HepG2 (cell line): ENCODE results near the gene SEC61B. TPM values are rescaled to one million over a fixed set of nuclear protein-coding genes. Genes with fewer than 3 reads are reported as not detected.
A peak's percentile ranks its signal among the peaks of the same experiment; 100 is the strongest.

Experiments
- ATAC-seq: fragments of 200-7000 bp; cut with Tn5 transposase; 3 replicates; pipeline ENCODE4 v1.9.1; 2020; ENCODE audit warnings: mild to moderate bottlenecking, moderate library complexity
- BruUV-seq: library from RNA; stranded (reverse); fragments of 400-500 nt; replicated peaks from 2 replicates; lab custom pipeline; 2021; lab: Mats Ljungman, UMichigan
- CTCF ChIA-PET: fragments of 300-600 bp; formaldehyde crosslinking; extraction: SDS; loops from one replicate; lab custom pipeline; 2021; ENCODE audit warnings: low total read pairs, inconsistent platforms, low intra/inter-chr PET ratio; lab: Yijun Ruan, JAX
- POLR2A ChIA-PET: fragments of 350-600 bp; sonication (Branson Sonifier 250); formaldehyde crosslinking; loops from one replicate; lab custom pipeline; 2020; ENCODE audit warnings: antibody characterized with exemption, inconsistent platforms; lab: Yijun Ruan, JAX
- DNase-seq: peaks from one replicate; pipeline ENCODE4 v3.0.0-alpha.2; 2015; ENCODE audit warnings: low spot score
- FAIRE-seq: peaks from 3 replicates; lab custom pipeline; 2011; peaks lifted over from hg19 to GRCh38; lab: Jason Lieb, UNC
- H2AFZ ChIP-seq: one replicate; pipeline ENCODE4 v1.6.1; 2011; ENCODE audit warnings: low read length, inconsistent platforms
- H3K27ac ChIP-seq: fragments of 300-600 bp; 3 replicates; pipeline ENCODE4 v1.8.0; 2011; ENCODE audit warnings: mixed run types, mild to moderate bottlenecking, mixed read lengths, low read length, inconsistent platforms; ENCODE audit not compliant: insufficient read depth; ENCODE audit errors: extremely low read length
- H3K27me3 ChIP-seq, 2 experiments: fragments of 200-600 bp in 1 of 2; 2 replicates in 1 of 2; 3 replicates in 1 of 2; pipeline versions ENCODE4 v1.6.0 to v1.8.0; 2011; ENCODE audit warnings: low read length in 2 of 2, mild to moderate bottlenecking in 2 of 2, moderate library complexity in 2 of 2, inconsistent platforms in 1 of 2; ENCODE audit not compliant: insufficient read depth in 2 of 2, control insufficient read depth in 1 of 2
- H3K36me3 ChIP-seq, 2 experiments: fragments of 200-600 bp in 1 of 2; replicated peaks in 1 of 2; 2 replicates in 1 of 2; 3 replicates in 1 of 2; pipeline versions ENCODE4 v1.5.1 to v1.8.0; 2011; ENCODE audit warnings: low read length in 2 of 2, inconsistent platforms in 1 of 2; ENCODE audit not compliant: insufficient read depth in 2 of 2, control insufficient read depth in 1 of 2
- H3K4me1 ChIP-seq: 2 replicates; pipeline ENCODE4 v1.5.1; 2012; ENCODE audit warnings: low read length, inconsistent platforms; ENCODE audit not compliant: insufficient read depth
- H3K4me2 ChIP-seq: 2 replicates; pipeline ENCODE4 v1.6.0; 2011; ENCODE audit warnings: low read depth, low read length, inconsistent platforms
- H3K4me3 ChIP-seq, 3 experiments: fragments of 200-600 bp in 1 of 3; sonication (generic), shearing (Covaris generic) in 1 of 3; replicated peaks in 1 of 3; 2 replicates each; pipeline ENCODE4 v1.5.1; 2011 to 2016; ENCODE audit warnings: low read length in 3 of 3, inconsistent platforms in 2 of 3, low read depth in 2 of 3, mild to moderate bottlenecking in 2 of 3, control low read depth in 1 of 3, mixed read lengths in 1 of 3; ENCODE audit not compliant: insufficient read depth in 1 of 3
- H3K79me2 ChIP-seq: one replicate; pipeline ENCODE4 v1.6.1; 2011; ENCODE audit warnings: low read length, inconsistent platforms; ENCODE audit not compliant: insufficient read depth
- H3K9ac ChIP-seq: 2 replicates; pipeline ENCODE4 v1.6.0; 2011; ENCODE audit warnings: mild to moderate bottlenecking, low read depth, low read length, inconsistent platforms; ENCODE audit not compliant: insufficient read depth
- H3K9me3 ChIP-seq: 2 replicates; pipeline ENCODE4 v1.5.1; 2012; ENCODE audit warnings: mild to moderate bottlenecking, low read length
- H4K20me1 ChIP-seq: 2 replicates; pipeline ENCODE4 v1.6.0; 2011; ENCODE audit warnings: inconsistent platforms, mild to moderate bottlenecking, low read length, moderate library complexity; ENCODE audit not compliant: insufficient read depth
- FOXC1 ChIP-seq: sonication (generic); formaldehyde crosslinking; IDR thresholded peaks from 2 replicates; pipeline ENCODE4 v1.8.0; 2022; ENCODE audit warnings: mild to moderate bottlenecking, missing genetic modification reagents, borderline replicate concordance
- GATAD1 ChIP-seq: IDR thresholded peaks from 2 replicates; pipeline ENCODE4 v1.6.1; 2016; ENCODE audit warnings: missing genetic modification reagents, missing compliant biosample characterization
- KDM3A ChIP-seq: IDR thresholded peaks from 2 replicates; pipeline ENCODE4 v1.6.1; 2018; ENCODE audit warnings: low read depth, missing compliant biosample characterization
- LCORL ChIP-seq, 2 experiments: fragments of 450-650 bp in 1 of 2; sonication (generic) in 1 of 2; formaldehyde crosslinking in 1 of 2; IDR thresholded peaks; 2 replicates each; pipeline versions ENCODE4 v1.5.0 to v1.6.1; 2017 to 2020; ENCODE audit warnings: antibody characterized with exemption in 1 of 2, missing genetic modification reagents in 1 of 2
- SRY ChIP-seq: sonication (generic); formaldehyde crosslinking; IDR thresholded peaks from 2 replicates; pipeline ENCODE4 v1.8.0; 2022; ENCODE audit warnings: mild to moderate bottlenecking, missing genetic modification reagents
- ZNF333 ChIP-seq: sonication (generic); formaldehyde crosslinking; IDR thresholded peaks from 2 replicates; pipeline ENCODE4 v1.4.0; 2020; ENCODE audit warnings: mild to moderate bottlenecking, missing genetic modification reagents, borderline replicate concordance
- ZNF430 ChIP-seq: sonication (generic); formaldehyde crosslinking; IDR thresholded peaks from 2 replicates; pipeline ENCODE4 v1.9.0; 2021; ENCODE audit warnings: mild to moderate bottlenecking, missing genetic modification reagents
- ZNF629 ChIP-seq: sonication (generic); formaldehyde crosslinking; conservative IDR thresholded peaks from 2 replicates; pipeline ENCODE4 v1.5.0; 2020; ENCODE audit warnings: missing genetic modification reagents
- WGBS: methylation state at CpG from one replicate; pipeline ENCODE4 v1.1.6; 2017; ENCODE audit warnings: low lambda C conversion rate; 5-methylcytosine and 5-hydroxymethylcytosine counted together
- in situ Hi-C: cut with HindIII; loops from 2 replicates; pipeline ENCODE4 v1.10.0; 2017; ENCODE audit warnings: low pct_unique_long_range_greater_than_20kb; ENCODE audit not compliant: extremely low pct_ligation_motif_present
- intact Hi-C: fragments of 100-400 bp; cut with micrococcal nuclease; formaldehyde crosslinking; loops from one replicate; pipeline ENCODE4 v1.10.0; 2022; ENCODE audit not compliant: unreplicated experiment
- polyA plus RNA-seq, 8 experiments: library from polyadenylated mRNA; depleted of rRNA in 3 of 8; stranded (reverse) in 7 of 8; unstranded in 1 of 8; fragments of >200 nt; fragmentation: Illumina TruSeq in 4 of 8; extraction: Trizol in 4 of 8; gene quantifications; 2 replicates each; pipeline versions ENCODE4 v1.2.1 to v1.2.3, GENCODE V29; 2011 to 2016; ENCODE audit warnings: low read depth in 4 of 8, missing spikeins in 1 of 8, mixed read lengths in 1 of 8; ENCODE audit not compliant: insufficient read depth in 1 of 8
- total RNA-seq, 5 experiments: library from RNA; depleted of rRNA; stranded (reverse); fragments of >200 nt; fragmentation: Illumina TruSeq; extraction: Trizol; gene quantifications; 2 replicates each; pipeline ENCODE4 v1.2.3, GENCODE V29; 2016; ENCODE audit warnings: low read depth in 1 of 5
- TF ChIP-seq, protein P1 (sequence below): sonication (generic); formaldehyde crosslinking; IDR thresholded peaks from 2 replicates; pipeline ENCODE4 v1.4.0; 2020; ENCODE audit warnings: mild to moderate bottlenecking, missing genetic modification reagents

The SEC61B gene
- total and polyA plus RNA-seq, 2 of the 13 experiments (the other 11 are each of a cell fraction or from before 2014, with no cell fraction given), result 191 to 368 TPM

DNA sequence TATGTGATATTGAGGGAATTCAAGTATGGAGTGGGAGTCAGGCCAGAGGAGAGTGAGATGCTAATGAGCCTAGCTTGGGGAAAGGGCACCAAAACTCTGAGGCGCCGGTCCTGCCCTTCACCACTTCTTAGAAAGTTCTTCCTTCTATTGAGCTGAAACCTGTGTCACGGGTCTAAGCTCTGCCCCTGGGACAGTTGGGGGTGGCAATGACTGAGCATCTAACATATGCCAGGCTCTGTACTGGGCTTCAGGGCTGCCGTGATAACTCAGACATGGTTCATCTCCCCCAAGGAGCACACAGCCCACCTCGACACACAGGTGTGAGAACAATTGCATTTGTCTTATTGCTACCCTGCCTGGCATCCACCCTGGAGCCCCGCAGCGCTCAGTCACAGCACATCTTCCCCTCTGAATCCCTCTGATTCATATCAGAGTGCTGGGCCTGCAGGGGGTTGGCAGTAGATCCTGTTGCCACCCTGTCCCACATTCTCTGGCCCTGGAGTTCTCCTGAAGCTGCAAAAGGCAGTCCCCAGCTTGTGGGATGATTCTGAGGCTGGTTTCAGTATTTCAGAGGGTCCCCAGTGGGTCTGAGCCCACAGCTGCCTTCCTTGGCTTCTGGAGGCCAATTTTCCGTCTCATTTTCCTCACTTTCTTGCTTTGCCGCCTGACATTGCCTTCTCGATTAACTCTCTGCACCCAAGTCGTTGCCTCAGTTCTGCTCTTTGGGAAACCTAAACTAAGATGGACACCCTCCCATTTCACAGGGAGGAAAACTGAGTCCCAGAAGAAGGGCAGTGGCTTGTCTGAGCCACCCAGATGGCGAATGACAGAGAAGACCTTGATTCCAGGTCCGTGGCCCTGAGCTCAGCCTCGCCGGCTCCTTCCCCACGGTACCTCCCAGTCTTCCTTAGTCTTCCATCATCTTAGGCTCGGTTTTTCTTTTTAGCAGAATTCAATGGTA is 42.9 kb upstream of the SEC61B start:
- Histone ChIP-seq H3K9me3 (no peaks in the 10 kb centered on the region), H3K4me2 (no peak overlapping the region), H3K9ac (no peak overlapping the region), H3K4me1 (peaks cover 47% of the 10 kb centered on the region), H3K27ac (no peak overlapping the region), H2AFZ (no peak overlapping the region), H3K27me3 (peaks cover 0 to 16% of the 10 kb centered on the region in 2 experiments; a peak in 2 of 5 replicates), H3K4me3 (no peak overlapping the region), H3K79me2 (no peaks in the 10 kb centered on the region), H4K20me1 (no peaks in the 10 kb centered on the region), H3K36me3 (no peaks in the 10 kb centered on the region)
- CTCF ChIA-PET, result no interaction called here
- ATAC-seq, result no peak
- POLR2A ChIA-PET, result no interaction called here
- in situ Hi-C loops, result loop anchor here (25.0 kb wide), 1 partner anchor 833 kb away; no protein-coding TSS in a partner anchor
- peak; percentile 86 for TF ChIP-seq ZNF629 (CRISPR knock-in tag)
- TF ChIP-seq ZNF430 (CRISPR knock-in tag), result no peak
- no peak for FAIRE-seq
- intact Hi-C loops, result no loop called here
- no TSS peak for BruUV-seq
- 68% methylated on average over 12 of the region's 17 CpGs for WGBS
- no peak for DNase-seq

DNA sequence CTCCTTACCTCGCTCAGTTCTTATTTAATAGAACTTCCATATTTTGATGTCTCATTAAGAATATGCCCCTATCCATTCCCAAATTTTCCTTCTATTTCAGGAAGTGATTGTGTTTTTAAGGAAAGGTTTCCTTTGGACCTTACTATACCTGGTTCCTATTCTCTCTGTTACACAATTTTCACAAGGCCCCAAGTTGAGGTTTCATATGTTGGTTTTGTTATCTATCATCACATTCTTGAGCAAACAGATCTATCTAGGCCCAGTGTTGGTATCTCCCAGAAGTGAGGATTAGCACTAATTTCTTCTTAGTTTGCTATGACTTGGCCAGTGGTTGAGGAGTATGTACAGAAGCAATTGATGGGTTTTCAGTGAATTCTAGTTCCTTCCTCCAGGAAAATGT is 41.9 kb upstream of the SEC61B start:
- Histone ChIP-seq H3K4me2 (no peak overlapping the region), H3K4me1 (peaks cover 38% of the 10 kb centered on the region), H3K9me3 (no peaks in the 10 kb centered on the region), H3K36me3 (no peaks in the 10 kb centered on the region), H4K20me1 (no peaks in the 10 kb centered on the region), H3K27me3 (peaks cover 0 to 16% of the 10 kb centered on the region in 2 experiments; a peak in 2 of 5 replicates), H3K27ac (no peak overlapping the region), H3K4me3 (no peak overlapping the region), H3K9ac (no peak overlapping the region), H2AFZ (no peak overlapping the region), H3K79me2 (no peaks in the 10 kb centered on the region)
- no peak for FAIRE-seq
- in situ Hi-C loops, result loop anchor here (10.0 to 25.0 kb wide), 2 partner anchors 625 to 832 kb away; no protein-coding TSS in a partner anchor
- 55% methylated on average over 1 of the region's 1 CpG for WGBS
- ChIA-PET CTCF (no interaction called here), POLR2A (no interaction called here)
- no peak for DNase-seq
- intact Hi-C loops, result loop anchor here (5.0 to 10.0 kb wide), 2 partner anchors 85 to 627 kb away; no protein-coding TSS in a partner anchor
- no peak for ATAC-seq
- BruUV-seq, result no TSS peak
- no peak for TF ChIP-seq KDM3A (CRISPR knock-in tag)
- no peak for TF ChIP-seq FOXC1 (CRISPR knock-in tag)
- TF ChIP-seq GATAD1 (CRISPR knock-in tag), result no peak
- no peak for TF ChIP-seq LCORL (IDR thresholded peaks at IDR 0.05)
- no peak for TF ChIP-seq LCORL (CRISPR knock-in tag; IDR thresholded peaks at IDR 0.05)
- no peak for TF ChIP-seq ZNF333 (CRISPR knock-in tag)
- TF ChIP-seq SRY (CRISPR knock-in tag), result no peak
- TF ChIP-seq, protein P1, sequence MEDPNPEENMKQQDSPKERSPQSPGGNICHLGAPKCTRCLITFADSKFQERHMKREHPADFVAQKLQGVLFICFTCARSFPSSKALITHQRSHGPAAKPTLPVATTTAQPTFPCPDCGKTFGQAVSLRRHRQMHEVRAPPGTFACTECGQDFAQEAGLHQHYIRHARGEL (CRISPR knock-in tag), result no peak
